Left ventricle myocardium inferior (tissue), 1 donor: ENCODE measurements around the gene SH3BGR. TPM values are rescaled to one million over a fixed set of nuclear protein-coding genes. Genes with fewer than 3 reads are reported as not detected.

ENCODE experiments used
- DNase-seq: peaks from one replicate; pipeline ENCODE4 v3.0.0-alpha.2; 2020
- H3K27ac ChIP-seq: fragments of 200-600 bp; replicated peaks from 2 replicates; pipeline ENCODE4 v1.8.0; 2021
- H3K27me3 ChIP-seq: fragments of 200-600 bp; 2 replicates; pipeline ENCODE4 v1.8.0; 2021; ENCODE audit warnings: low read depth
- H3K36me3 ChIP-seq: fragments of 200-600 bp; 2 replicates; pipeline ENCODE4 v1.8.0; 2021
- H3K4me1 ChIP-seq: fragments of 200-600 bp; 2 replicates; pipeline ENCODE4 v1.8.0; 2021
- H3K4me3 ChIP-seq: fragments of 200-600 bp; 2 replicates; pipeline ENCODE4 v1.8.0; 2021; ENCODE audit warnings: mild to moderate bottlenecking, moderate library complexity
- H3K9me3 ChIP-seq: fragments of 200-600 bp; replicated peaks from 2 replicates; pipeline ENCODE4 v1.8.0; 2021
- CTCF ChIP-seq: fragments of 200-600 bp; IDR thresholded peaks from 2 replicates; pipeline ENCODE4 v1.8.0; 2021; ENCODE audit warnings: antibody characterized with exemption, mild to moderate bottlenecking, borderline replicate concordance
- intact Hi-C: fragments of 100-400 bp; cut with micrococcal nuclease; formaldehyde crosslinking; loops from one replicate; pipeline ENCODE4 v1.11.0; 2022
- microRNA-seq: library from miRNA; unstranded; fragments of <30 nt; microRNA quantifications from one replicate; pipeline ENCODE4 v1.2.0, GENCODE V29; 2020
- total RNA-seq: library from RNA; stranded (reverse); fragmentation: NEBNext Ultra II Directional; extraction: Animal tissue kit (Norgen Biotek cat#: 25700); gene quantifications from one replicate; pipeline ENCODE4 v1.2.1, GENCODE V29; 2021
- donor health status: DM: no; HTN: yes; CAD: no; lungs with severe emphysema.

The SH3BGR gene
- total RNA-seq, 1 donor from 2014 or later = 103 TPM

GRCh38 chr21:39561140-39561539, 109.4 kb downstream of the SH3BGR start:
- Histone ChIP-seq H3K9me3 (no peaks in the 10 kb centered on the region), H3K36me3 (no peaks in the 10 kb centered on the region), H3K27ac (no peak overlapping the region), H3K4me3 (no peak overlapping the region), H3K27me3 (no peaks in the 10 kb centered on the region), H3K4me1 (peaks cover 36% of the 10 kb centered on the region)
- no peak for DNase-seq
- intact Hi-C loops = no loop called here
- TF ChIP-seq CTCF = no peak

GRCh38 chr21:39562791-39563770, 111.3 kb downstream of the SH3BGR start:
- Histone ChIP-seq H3K4me3 (no peak overlapping the region), H3K4me1 (peaks cover 36% of the 10 kb centered on the region), H3K36me3 (no peaks in the 10 kb centered on the region), H3K27me3 (no peaks in the 10 kb centered on the region), H3K9me3 (no peaks in the 10 kb centered on the region), H3K27ac (peak overlapping the region; percentile 63)
- DNase-seq = no peak
- no peak for TF ChIP-seq CTCF
- intact Hi-C loops = no loop called here

GRCh38 chr21:39564200-39564599, 112.4 kb downstream of the SH3BGR start:
- DNase-seq = peak; percentile 42
- Histone ChIP-seq H3K4me3 (no peak overlapping the region), H3K27ac (peak overlapping the region; percentile 63), H3K36me3 (no peaks in the 10 kb centered on the region), H3K27me3 (no peaks in the 10 kb centered on the region), H3K4me1 (peaks cover 36% of the 10 kb centered on the region), H3K9me3 (no peaks in the 10 kb centered on the region)
- TF ChIP-seq CTCF = no peak
- intact Hi-C loops = no loop called here

Small RNAs within 50 kb of the gene (microRNA-seq; reads per million reads assigned to microRNA genes)
- gene MIR6508 = not detected

Other genes with a start within 250 kb of the SH3BGR start
- gene BRWD1, start 138.3 kb upstream of the SH3BGR start, total RNA-seq = 34.9 TPM
- gene HMGN1, start 102.9 kb upstream of the SH3BGR start, total RNA-seq = 64.5 TPM
- 0.80 TPM for gene LCA5L, start 6.2 kb upstream of the SH3BGR start, total RNA-seq
- gene B3GALT5, start 161.0 kb downstream of the SH3BGR start, total RNA-seq = 0.03 TPM